ENCODE data around the gene VLDLR.
A peak's percentile ranks its signal among the peaks of the same experiment; 100 is the strongest.

VLDLR gene

DNA sequence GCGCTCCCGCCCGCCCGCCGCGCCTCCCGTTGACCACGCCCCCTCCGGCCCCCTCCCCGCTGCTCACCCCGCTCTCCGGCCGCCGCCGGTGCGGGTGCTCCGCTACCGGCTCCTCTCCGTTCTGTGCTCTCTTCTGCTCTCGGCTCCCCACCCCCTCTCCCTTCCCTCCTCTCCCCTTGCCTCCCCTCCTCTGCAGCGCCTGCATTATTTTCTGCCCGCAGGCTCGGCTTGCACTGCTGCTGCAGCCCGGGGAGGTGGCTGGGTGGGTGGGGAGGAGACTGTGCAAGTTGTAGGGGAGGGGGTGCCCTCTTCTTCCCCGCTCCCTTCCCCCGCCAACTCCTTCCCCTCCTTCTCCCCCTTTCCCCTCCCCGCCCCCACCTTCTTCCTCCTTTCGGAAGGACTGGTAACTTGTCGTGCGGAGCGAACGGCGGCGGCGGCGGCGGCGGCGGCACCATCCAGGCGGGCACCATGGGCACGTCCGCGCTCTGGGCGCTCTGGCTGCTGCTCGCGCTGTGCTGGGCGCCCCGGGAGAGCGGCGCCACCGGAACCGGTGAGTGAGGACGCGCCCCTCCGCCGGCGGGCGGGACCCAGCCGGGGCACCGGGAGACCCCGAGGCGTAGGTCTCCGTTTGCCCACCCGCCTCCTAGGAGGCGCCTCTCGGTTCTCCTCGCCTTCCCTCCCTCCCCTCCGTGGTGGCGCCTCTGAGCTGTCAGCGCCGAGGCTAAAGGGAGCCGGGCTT lies at the start of gene VLDLR:
VLDLR (plus strand) TSS at position 66 of the 739 bp plus-strand sequence; CDS start at position 469, 403 bp downstream.
- peaks cover 4% of the 10 kb centered on the region for H3K36me3 Mint-ChIP-seq
- peak within 1 kb of the TSS; percentile 89 for H3K4me3 Mint-ChIP-seq
- peak within 1 kb of the TSS; percentile 85 for H3K27ac Mint-ChIP-seq
- H3K4me1 Mint-ChIP-seq (ENCODE audit: low read depth) = peaks cover 21% of the 10 kb centered on the region
- H3K27me3 Mint-ChIP-seq = peaks cover 47% of the 10 kb centered on the region
- H3K9me3 Mint-ChIP-seq (ENCODE audit: low read depth) = peaks cover 4% of the 10 kb centered on the region

DNA sequence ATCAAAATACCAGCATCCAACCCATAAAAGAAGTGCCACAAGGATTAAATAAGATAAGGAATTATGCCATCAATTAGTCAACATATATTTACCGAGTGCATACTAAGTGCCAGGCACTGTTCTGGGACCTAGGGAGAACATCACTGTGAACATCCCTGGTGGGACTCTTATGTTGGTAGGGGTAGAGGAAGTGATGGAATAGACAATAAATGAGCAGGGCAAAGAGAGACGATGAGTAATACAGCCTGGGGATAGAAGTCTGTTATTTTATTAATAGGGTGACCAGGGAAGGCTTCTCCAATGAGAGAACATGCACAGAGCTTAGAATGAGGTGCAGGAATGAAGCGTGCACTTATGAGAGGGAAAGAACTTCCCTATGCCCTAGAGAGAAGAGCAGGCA lies 47.4 kb upstream of the VLDLR start:
- Mint-ChIP-seq H3K27ac (no peak overlapping the region), H3K36me3 (no peaks in the 10 kb centered on the region)

DNA sequence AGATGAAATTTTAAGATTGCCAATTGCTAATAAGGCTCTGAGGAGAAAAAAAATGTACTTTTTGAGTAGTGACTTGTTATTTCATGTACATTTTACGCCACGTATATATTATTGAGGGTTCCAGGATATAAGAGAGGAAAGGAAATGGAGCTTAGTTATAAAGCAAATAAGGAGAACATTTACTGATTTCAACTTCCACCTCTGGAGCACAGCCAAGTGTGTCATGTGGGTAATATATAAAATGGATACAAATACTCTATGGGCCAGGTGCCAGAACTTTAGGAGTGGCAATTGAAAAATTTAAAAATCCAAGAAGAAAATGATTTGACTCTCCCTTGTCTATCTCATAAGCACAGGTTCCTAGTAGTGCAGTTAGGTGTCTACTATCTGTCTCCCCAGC lies 45.0 kb upstream of the VLDLR start:
- H3K4me1 Mint-ChIP-seq (ENCODE audit: low read depth) = no peaks in the 10 kb centered on the region
- no peak overlapping the region for H3K4me3 Mint-ChIP-seq
- no peaks in the 10 kb centered on the region for H3K9me3 Mint-ChIP-seq (ENCODE audit: low read depth)
- H3K36me3 Mint-ChIP-seq = no peaks in the 10 kb centered on the region
- H3K27ac Mint-ChIP-seq = no peak overlapping the region
- peaks cover 22% of the 10 kb centered on the region for H3K27me3 Mint-ChIP-seq

More for the DNA sequence above, 47.4 kb upstream of the VLDLR start:
- no peaks in the 10 kb centered on the region for H3K9me3 Mint-ChIP-seq (ENCODE audit: low read depth)
- no peak overlapping the region for H3K4me3 Mint-ChIP-seq
- no peaks in the 10 kb centered on the region for H3K4me1 Mint-ChIP-seq (ENCODE audit: low read depth)
- peaks cover 20% of the 10 kb centered on the region for H3K27me3 Mint-ChIP-seq

DNA sequence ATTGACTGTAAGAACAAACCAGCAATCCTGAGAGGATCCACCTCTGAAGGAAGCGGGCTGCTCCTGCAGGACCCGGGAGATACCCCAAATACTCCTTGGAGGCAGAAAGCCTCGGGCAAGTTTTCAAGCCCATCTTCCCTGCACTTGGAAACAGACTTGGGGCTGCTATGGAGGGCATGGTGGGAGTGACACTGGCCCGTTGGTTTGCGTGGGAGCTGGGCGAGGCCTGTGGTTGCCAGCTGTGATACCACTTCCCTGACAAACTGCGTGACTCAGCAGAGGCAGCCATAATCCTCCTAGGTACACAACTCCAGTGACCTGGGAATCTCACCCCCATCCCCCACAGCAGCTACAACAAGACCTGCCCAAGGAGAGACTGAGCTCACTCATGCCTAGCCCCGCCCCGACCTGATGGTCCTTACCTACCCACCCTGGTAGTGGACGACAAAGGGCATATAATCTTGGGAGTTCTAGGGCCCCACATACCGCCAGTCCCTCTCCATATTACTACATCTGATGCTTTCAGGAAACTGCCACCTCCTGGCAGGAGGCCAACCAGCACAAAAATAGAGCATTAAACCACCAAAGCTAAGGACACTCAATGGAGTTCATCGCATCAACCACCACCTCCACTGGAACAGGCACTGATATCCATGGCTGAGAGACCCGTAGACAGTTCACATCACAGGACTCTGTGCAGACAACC lies 38.1 kb upstream of the VLDLR start:
- Mint-ChIP-seq H3K27me3 (peaks cover 16% of the 10 kb centered on the region), H3K4me1 (ENCODE audit: low read depth) (no peaks in the 10 kb centered on the region), H3K27ac (no peak overlapping the region), H3K36me3 (no peaks in the 10 kb centered on the region), H3K9me3 (ENCODE audit: low read depth) (peaks cover 10% of the 10 kb centered on the region), H3K4me3 (no peak overlapping the region)

- no peaks in the 10 kb centered on the region for H3K36me3 Mint-ChIP-seq
- H3K4me3 Mint-ChIP-seq = no peak overlapping the region
- H3K27ac Mint-ChIP-seq = no peak overlapping the region
- peaks cover 25% of the 10 kb centered on the region for H3K9me3 Mint-ChIP-seq (ENCODE audit: low read depth)
- H3K27me3 Mint-ChIP-seq = peaks cover 13% of the 10 kb centered on the region
- no peaks in the 10 kb centered on the region for H3K4me1 Mint-ChIP-seq (ENCODE audit: low read depth)
Observed at GRCh38 chr9:2591967-2592366, 29.6 kb upstream of the VLDLR start.

DNA sequence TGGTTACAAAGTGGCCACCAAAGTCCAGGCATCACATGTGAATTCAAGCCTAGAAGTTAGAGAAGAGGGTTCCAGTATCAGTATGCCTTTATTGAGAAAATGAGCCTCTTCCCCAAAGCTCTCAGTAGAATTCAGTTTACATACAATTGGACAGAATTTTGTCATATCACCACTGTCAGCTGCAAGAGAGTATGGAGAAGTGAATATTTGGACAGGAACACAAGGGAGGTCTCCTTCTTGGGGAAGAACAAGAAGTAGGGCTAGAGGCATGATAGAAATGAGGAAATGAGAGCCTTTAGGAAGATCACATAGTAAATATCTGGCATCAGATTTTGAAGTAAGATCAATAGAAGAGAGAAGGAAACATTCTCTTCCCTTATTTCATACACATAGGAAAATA lies 27.8 kb upstream of the VLDLR start:
- Mint-ChIP-seq H3K4me1 (ENCODE audit: low read depth) (no peaks in the 10 kb centered on the region), H3K27ac (no peak overlapping the region), H3K36me3 (no peaks in the 10 kb centered on the region), H3K27me3 (peaks cover 16% of the 10 kb centered on the region), H3K9me3 (ENCODE audit: low read depth) (peaks cover 25% of the 10 kb centered on the region), H3K4me3 (no peak overlapping the region)

DNA sequence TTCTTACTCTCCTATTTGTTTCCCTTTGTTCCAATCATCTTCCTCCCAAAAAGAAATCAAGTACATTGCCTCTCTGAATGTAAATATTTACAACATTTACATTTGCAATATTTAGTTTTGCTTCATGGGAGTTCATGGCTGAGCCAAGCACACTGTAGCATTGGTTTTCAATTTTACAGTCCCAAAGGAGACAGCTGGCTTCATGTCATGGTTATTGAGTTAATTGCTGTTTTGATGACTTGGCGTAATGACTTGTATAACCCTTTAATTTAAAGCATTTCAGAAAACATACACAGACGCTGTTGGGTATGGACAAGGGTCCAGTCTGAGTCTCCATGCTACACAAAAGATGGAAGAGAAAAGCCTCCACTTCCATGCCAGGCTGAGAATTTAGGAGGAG lies 25.6 kb upstream of the VLDLR start:
- H3K27me3 Mint-ChIP-seq = peaks cover 19% of the 10 kb centered on the region
- no peaks in the 10 kb centered on the region for H3K4me1 Mint-ChIP-seq (ENCODE audit: low read depth)
- H3K9me3 Mint-ChIP-seq (ENCODE audit: low read depth) = peaks cover 17% of the 10 kb centered on the region
- H3K27ac Mint-ChIP-seq = no peak overlapping the region
- no peak overlapping the region for H3K4me3 Mint-ChIP-seq
- H3K36me3 Mint-ChIP-seq = no peaks in the 10 kb centered on the region

- Mint-ChIP-seq H3K9me3 (ENCODE audit: low read depth) (peaks cover 7% of the 10 kb centered on the region), H3K36me3 (no peaks in the 10 kb centered on the region), H3K27me3 (peaks cover 19% of the 10 kb centered on the region), H3K4me1 (ENCODE audit: low read depth) (no peaks in the 10 kb centered on the region), H3K4me3 (no peak overlapping the region), H3K27ac (peak overlapping the region; percentile 25)
Observed at GRCh38 chr9:2597483-2597882, 24.1 kb upstream of the VLDLR start.

DNA sequence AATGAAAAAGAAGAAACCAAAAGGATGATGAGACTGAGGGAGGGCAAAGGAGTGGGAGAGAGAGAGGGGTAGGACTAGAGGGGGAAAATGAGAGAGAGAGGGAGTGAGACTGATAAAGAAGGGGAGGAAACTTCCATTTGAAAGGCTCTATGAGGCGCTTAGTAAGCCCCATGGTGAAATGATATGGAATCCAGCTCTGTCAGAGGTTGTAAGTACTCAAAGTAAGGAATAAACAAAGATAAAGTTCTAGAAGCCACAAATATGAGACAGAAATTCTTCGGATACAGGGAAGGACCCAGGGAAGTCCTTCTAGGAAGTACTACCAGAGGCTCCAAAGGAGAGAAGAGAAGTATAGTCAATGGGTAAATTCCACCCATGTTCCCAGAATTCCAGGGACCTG lies 21.7 kb upstream of the VLDLR start:
- Mint-ChIP-seq H3K27me3 (peaks cover 14% of the 10 kb centered on the region), H3K9me3 (ENCODE audit: low read depth) (no peaks in the 10 kb centered on the region), H3K4me3 (no peak overlapping the region), H3K4me1 (ENCODE audit: low read depth) (no peaks in the 10 kb centered on the region), H3K36me3 (no peaks in the 10 kb centered on the region), H3K27ac (no peak overlapping the region)

- no peaks in the 10 kb centered on the region for H3K4me1 Mint-ChIP-seq (ENCODE audit: low read depth)
- no peaks in the 10 kb centered on the region for H3K9me3 Mint-ChIP-seq (ENCODE audit: low read depth)
- no peaks in the 10 kb centered on the region for H3K36me3 Mint-ChIP-seq
- peaks cover 14% of the 10 kb centered on the region for H3K27me3 Mint-ChIP-seq
- no peak overlapping the region for H3K4me3 Mint-ChIP-seq
- no peak overlapping the region for H3K27ac Mint-ChIP-seq
Observed at GRCh38 chr9:2600307-2600706, 21.3 kb upstream of the VLDLR start.

GRCh38 chr9:2601785-2602378 lies 19.7 kb upstream of the VLDLR start:
- H3K4me3 Mint-ChIP-seq = no peak overlapping the region
- H3K27ac Mint-ChIP-seq = no peak overlapping the region
- H3K4me1 Mint-ChIP-seq (ENCODE audit: low read depth) = no peaks in the 10 kb centered on the region
- H3K27me3 Mint-ChIP-seq = peaks cover 14% of the 10 kb centered on the region
- no peaks in the 10 kb centered on the region for H3K9me3 Mint-ChIP-seq (ENCODE audit: low read depth)
- no peaks in the 10 kb centered on the region for H3K36me3 Mint-ChIP-seq

- H3K27ac Mint-ChIP-seq = no peak overlapping the region
- no peak overlapping the region for H3K4me3 Mint-ChIP-seq
- no peaks in the 10 kb centered on the region for H3K4me1 Mint-ChIP-seq (ENCODE audit: low read depth)
- peaks cover 12% of the 10 kb centered on the region for H3K27me3 Mint-ChIP-seq
- no peaks in the 10 kb centered on the region for H3K36me3 Mint-ChIP-seq
- no peaks in the 10 kb centered on the region for H3K9me3 Mint-ChIP-seq (ENCODE audit: low read depth)
Observed at GRCh38 chr9:2602704-2603116, 18.9 kb upstream of the VLDLR start.

- peaks cover 11% of the 10 kb centered on the region for H3K27me3 Mint-ChIP-seq
- H3K27ac Mint-ChIP-seq = no peak overlapping the region
- no peak overlapping the region for H3K4me3 Mint-ChIP-seq
- H3K36me3 Mint-ChIP-seq = no peaks in the 10 kb centered on the region
- H3K9me3 Mint-ChIP-seq (ENCODE audit: low read depth) = no peaks in the 10 kb centered on the region
- no peaks in the 10 kb centered on the region for H3K4me1 Mint-ChIP-seq (ENCODE audit: low read depth)
Observed at GRCh38 chr9:2603621-2604020, 18.0 kb upstream of the VLDLR start.

GRCh38 chr9:2605246-2605645 lies 16.3 kb upstream of the VLDLR start:
- Mint-ChIP-seq H3K4me1 (ENCODE audit: low read depth) (no peaks in the 10 kb centered on the region), H3K36me3 (no peaks in the 10 kb centered on the region), H3K27ac (no peak overlapping the region), H3K27me3 (peaks cover 9% of the 10 kb centered on the region), H3K9me3 (ENCODE audit: low read depth) (no peaks in the 10 kb centered on the region), H3K4me3 (no peak overlapping the region)

- no peaks in the 10 kb centered on the region for H3K9me3 Mint-ChIP-seq (ENCODE audit: low read depth)
Observed at GRCh38 chr9:2608276-2608675, 13.3 kb upstream of the VLDLR start.

More at GRCh38 chr9:2608276-2608675, 13.3 kb upstream of the VLDLR start:
- H3K4me1 Mint-ChIP-seq (ENCODE audit: low read depth) = no peaks in the 10 kb centered on the region
- no peak overlapping the region for H3K4me3 Mint-ChIP-seq
- H3K36me3 Mint-ChIP-seq = no peaks in the 10 kb centered on the region
- H3K27ac Mint-ChIP-seq = no peak overlapping the region
- H3K27me3 Mint-ChIP-seq = peaks cover 18% of the 10 kb centered on the region

Data from activated naive CD8-positive, alpha-beta T cell (primary cell).